Measurements from ENCODE around the gene ACACA. TPM values are rescaled to one million over a fixed set of nuclear protein-coding genes. Genes with fewer than 3 reads are reported as not detected.

ACACA gene
- total and polyA plus RNA-seq, 12 donors: 5.6 to 28.0 (median 16.2) TPM

DNA sequence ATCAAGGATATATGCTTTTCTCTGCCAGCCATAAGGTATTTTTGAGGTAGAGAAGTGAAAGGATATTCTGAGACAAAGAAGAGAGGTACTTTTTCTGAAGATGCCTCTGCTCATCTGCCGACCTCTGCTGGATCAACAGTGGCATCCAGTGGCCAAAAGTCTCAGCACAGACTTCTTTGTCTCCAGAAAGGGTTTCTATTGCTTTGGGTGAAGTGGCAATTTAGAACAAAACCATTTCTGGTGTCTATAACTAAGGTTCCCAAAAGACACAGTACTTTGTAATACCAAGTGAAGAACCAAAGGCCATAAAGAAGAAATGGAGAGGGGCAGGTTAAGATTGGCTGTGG is 186.1 kb downstream of the ACACA start:
- intact Hi-C loops (cut with DNase I): loop anchor here in 1 of 10 donors (10.0 kb wide), 1 partner anchor 586 kb away; no protein-coding TSS in a partner anchor
- TF ChIP-seq CTCF (IDR thresholded peaks at IDR 0.05): peak in 5 of 9 donors; percentile 14 to 44 (median 33)
- Histone ChIP-seq H3K36me3 (peaks cover 0 to 84% (median 13%) of the 10 kb centered on the region in 9 donors), H3K4me1 (no peaks in the 10 kb centered on the region), H3K4me3 (no peak overlapping the region), H3K27ac (no peak overlapping the region), H3K27me3 (no peaks in the 10 kb centered on the region), H3K9me3 (no peaks in the 10 kb centered on the region)
- no peak for ATAC-seq
- 32 to 45% methylated on average over 1 of the region's 1 CpG for WGBS, 2 donors
- no peak for DNase-seq

- H3K4me1 ChIP-seq: peaks cover 0 to 1% (median 0%) of the 10 kb centered on the region in 9 donors
- DNase-seq (no peak), ATAC-seq (no peak)
- H3K9me3 ChIP-seq: no peaks in the 10 kb centered on the region
- H3K27me3 ChIP-seq: no peaks in the 10 kb centered on the region
- H3K36me3 ChIP-seq: peaks cover 0 to 79% (median 13%) of the 10 kb centered on the region in 9 donors
- H3K4me3 ChIP-seq: no peak overlapping the region
- no peak for TF ChIP-seq CTCF (IDR thresholded peaks at IDR 0.05)
- no peak overlapping the region for H3K27ac ChIP-seq
- intact Hi-C loops (cut with DNase I): loop anchor here in 2 of 10 donors (10.0 kb wide), 1 partner anchor 585 kb away; no protein-coding TSS in a partner anchor
- WGBS, 2 donors: 84 to 89% methylated on average over 5 of the region's 5 CpGs
Measured at GRCh38 chr17:37219876-37220606, 186.6 kb downstream of the ACACA start.

DNA sequence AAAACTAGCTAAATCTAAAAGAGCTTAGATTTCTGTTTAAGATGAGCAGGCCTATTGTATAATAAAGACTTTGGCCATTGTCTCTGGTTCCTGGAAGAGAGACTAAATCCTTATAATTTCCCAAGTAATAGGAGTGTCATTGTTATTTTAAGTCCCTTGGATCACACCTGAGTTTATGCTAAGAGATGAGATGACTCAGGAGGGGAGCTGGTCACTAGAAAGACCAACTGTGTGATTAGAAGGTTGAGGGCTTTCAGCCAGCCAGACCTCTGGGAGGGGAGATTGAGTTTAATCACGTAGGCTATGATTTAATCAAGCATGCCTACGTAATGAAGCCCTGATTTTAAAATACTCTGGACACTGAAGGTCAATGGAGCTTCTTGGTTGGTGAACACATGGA is 187.8 kb downstream of the ACACA start:
- Histone ChIP-seq H3K36me3 (peaks cover 0 to 76% (median 7%) of the 10 kb centered on the region in 9 donors), H3K9me3 (no peaks in the 10 kb centered on the region), H3K4me3 (no peak overlapping the region), H3K4me1 (peaks cover 0 to 11% (median 0%) of the 10 kb centered on the region in 9 donors), H3K27ac (no peak overlapping the region), H3K27me3 (no peaks in the 10 kb centered on the region)
- WGBS, 2 donors: 67 to 68% methylated on average over 2 of the region's 2 CpGs
- intact Hi-C loops (cut with DNase I): loop anchor here in 1 of 10 donors (10.0 kb wide), 1 partner anchor 584 kb away; no protein-coding TSS in a partner anchor
- no peak for ATAC-seq
- DNase-seq: no peak
- no peak for TF ChIP-seq CTCF (IDR thresholded peaks at IDR 0.05)

DNA sequence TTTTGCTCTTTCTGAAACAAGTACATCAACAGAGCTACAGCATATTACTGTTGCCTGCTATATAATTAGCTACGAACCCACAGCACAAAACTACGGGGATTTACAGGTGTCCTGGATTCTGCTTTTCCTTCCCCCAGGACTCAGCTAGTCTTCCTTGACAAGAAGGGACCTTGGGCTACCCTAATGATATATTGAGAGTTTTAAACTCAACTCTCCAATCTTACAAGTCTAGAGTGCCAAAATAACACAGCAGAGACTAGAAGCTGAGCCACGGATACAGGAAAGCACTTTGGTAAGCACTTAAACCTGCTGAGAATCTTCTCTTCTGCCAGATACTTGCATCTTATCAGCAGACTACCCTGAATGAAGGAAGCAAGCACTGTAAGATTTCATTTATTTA is 192.2 kb downstream of the ACACA start:
- TF ChIP-seq CTCF (IDR thresholded peaks at IDR 0.05): no peak
- WGBS, 2 donors: 55 to 67% methylated on average over 3 of the region's 3 CpGs
- no peaks in the 10 kb centered on the region for H3K27me3 ChIP-seq
- no peak overlapping the region for H3K4me3 ChIP-seq
- H3K4me1 ChIP-seq: peaks cover 0 to 11% (median 0%) of the 10 kb centered on the region in 9 donors
- ATAC-seq (no peak), DNase-seq (no peak)
- no peaks in the 10 kb centered on the region for H3K9me3 ChIP-seq
- no peak overlapping the region for H3K27ac ChIP-seq
- intact Hi-C loops (cut with DNase I): loop anchor here in 1 of 10 donors (10.0 kb wide), 1 partner anchor 580 kb away; no protein-coding TSS in a partner anchor
- H3K36me3 ChIP-seq: peaks cover 0 to 42% (median 0%) of the 10 kb centered on the region in 9 donors

All from heart right ventricle (tissue), 16 donors.